Fibroblast of lung (primary cell): Measurements from ENCODE around the gene TAT. TPM values are rescaled to one million over a fixed set of nuclear protein-coding genes. Genes with fewer than 3 reads are reported as not detected.
"Not testable (repeated sequence)": the region's sequence is repeated elsewhere in the genome, so short reads cannot be mapped to it uniquely, and the experiment has no call there.

Experiments used
- DNase-seq, 2 donors: peaks; one replicate each; pipeline versions ENCODE4 v3.0.0 to v3.0.0-alpha.2; 2010; ENCODE audit warnings: low read depth in 2 of 2
- H2AFZ ChIP-seq: 2 replicates; pipeline ENCODE4 v1.5.1; 2012; ENCODE audit warnings: low read length, control low read depth, inconsistent platforms
- H3K27ac ChIP-seq: 2 replicates; pipeline ENCODE4 v1.5.1; 2011; ENCODE audit warnings: low read length, control low read depth; ENCODE audit not compliant: insufficient read depth
- H3K27me3 ChIP-seq: 2 replicates; pipeline ENCODE4 v1.5.1; 2011; ENCODE audit warnings: mild to moderate bottlenecking, low read length; ENCODE audit not compliant: control insufficient read depth, insufficient read depth
- H3K36me3 ChIP-seq: 2 replicates; pipeline ENCODE4 v1.5.1; 2011; ENCODE audit warnings: low read length; ENCODE audit not compliant: control insufficient read depth, insufficient read depth
- H3K4me1 ChIP-seq: 2 replicates; pipeline ENCODE4 v1.5.1; 2011; ENCODE audit warnings: low read length; ENCODE audit not compliant: control insufficient read depth, insufficient read depth; ENCODE audit errors: extremely low read depth
- H3K4me2 ChIP-seq: 2 replicates; pipeline ENCODE4 v1.5.1; 2011; ENCODE audit warnings: low read length, control low read depth; ENCODE audit not compliant: insufficient read depth; ENCODE audit errors: extremely low read depth
- H3K4me3 ChIP-seq, 4 experiments: fragments of 200-600 bp in 1 of 4; sonication (generic) in 1 of 4; replicated peaks in 1 of 4; 2 replicates each; pipeline ENCODE4 v1.5.1; 2011 to 2016; ENCODE audit warnings: low read length in 4 of 4, low read depth in 3 of 4, mild to moderate bottlenecking in 3 of 4, control low read depth in 2 of 4, inconsistent platforms in 1 of 4, mixed read lengths in 1 of 4; ENCODE audit not compliant: insufficient read depth in 1 of 4; ENCODE audit errors: control extremely low read depth in 1 of 4
- H3K79me2 ChIP-seq: 2 replicates; pipeline ENCODE4 v1.5.1; 2012; ENCODE audit warnings: mild to moderate bottlenecking, low read length, inconsistent platforms; ENCODE audit not compliant: control insufficient read depth, insufficient read depth
- H3K9ac ChIP-seq: 2 replicates; pipeline ENCODE4 v1.5.1; 2011; ENCODE audit warnings: mild to moderate bottlenecking, low read length, control low read depth; ENCODE audit not compliant: insufficient read depth
- H3K9me3 ChIP-seq: 2 replicates; pipeline ENCODE4 v1.5.1; 2012; ENCODE audit warnings: low read depth, low read length; ENCODE audit not compliant: control insufficient read depth, insufficient read depth
- H4K20me1 ChIP-seq: 2 replicates; pipeline ENCODE4 v1.5.1; 2011; ENCODE audit warnings: low read length; ENCODE audit not compliant: control insufficient read depth, insufficient read depth; ENCODE audit errors: extremely low read depth
- CTCF ChIP-seq, 2 donors: IDR thresholded peaks in 1 of 2; conservative IDR thresholded peaks in 1 of 2; 1 replicate in 1 of 2; 2 replicates in 1 of 2; pipeline ENCODE4 v1.5.1; 2011 to 2012; ENCODE audit warnings: low read length in 2 of 2, control low read depth in 1 of 2, inconsistent platforms in 1 of 2, low read depth in 1 of 2, mild to moderate bottlenecking in 1 of 2
- EZH2 ChIP-seq: IDR thresholded peaks from 2 replicates; pipeline ENCODE4 v1.5.1; 2012; ENCODE audit warnings: low read length, control low read depth, mild to moderate bottlenecking; ENCODE audit errors: missing control alignments
- polyA plus RNA-seq, 2 donors: library from polyadenylated mRNA; depleted of rRNA in 1 of 2; stranded (reverse) in 1 of 2; unstranded in 1 of 2; fragments of >200 nt; gene quantifications; 2 replicates each; pipeline ENCODE4 v1.2.1, GENCODE V29; 2011 to 2012; ENCODE audit warnings: missing spikeins in 1 of 2
- total RNA-seq: library from RNA; depleted of rRNA; stranded (reverse); fragments of >200 nt; gene quantifications from 2 replicates; pipeline ENCODE4 v1.2.1, GENCODE V29; 2014

The TAT gene
- total and polyA plus RNA-seq, 2 donors (not counting 1 experiment from before 2014, with no cell fraction given): not detected

GRCh38 chr16:71623597-71623996 is 46.7 kb upstream of the TAT start:
- Histone ChIP-seq H3K36me3 (no peaks in the 10 kb centered on the region), H2AFZ (no peak overlapping the region)

GRCh38 chr16:71622088-71622487 is 45.2 kb upstream of the TAT start:
- Histone ChIP-seq H3K36me3 (no peaks in the 10 kb centered on the region), H3K4me1 (no peaks in the 10 kb centered on the region), H3K27ac (no peak overlapping the region), H3K4me3 (no peak overlapping the region), H3K79me2 (no peaks in the 10 kb centered on the region), H2AFZ (no peak overlapping the region), H3K4me2 (no peak overlapping the region), H3K9ac (no peak overlapping the region), H3K27me3 (peaks cover 16% of the 10 kb centered on the region), H4K20me1 (no peaks in the 10 kb centered on the region), H3K9me3 (no peaks in the 10 kb centered on the region)
- no peak for DNase-seq
- TF ChIP-seq EZH2 (no peak), CTCF (conservative IDR thresholded peaks at IDR 0.05 in 1 of 2, IDR thresholded peaks at IDR 0.05 in 1 of 2; ENCODE audit: low read depth in 1 of 2, low read length in 2 of 2) (no peak)

More at GRCh38 chr16:71623597-71623996, 46.7 kb upstream of the TAT start:
- Histone ChIP-seq H4K20me1 (no peaks in the 10 kb centered on the region), H3K9ac (no peak overlapping the region), H3K79me2 (no peaks in the 10 kb centered on the region), H3K27me3 (peaks cover 20% of the 10 kb centered on the region), H3K4me1 (no peaks in the 10 kb centered on the region), H3K27ac (no peak overlapping the region), H3K4me2 (no peak overlapping the region), H3K9me3 (no peaks in the 10 kb centered on the region), H3K4me3 (no peak overlapping the region)
- TF ChIP-seq CTCF (conservative IDR thresholded peaks at IDR 0.05 in 1 of 2, IDR thresholded peaks at IDR 0.05 in 1 of 2; ENCODE audit: low read depth in 1 of 2, low read length in 2 of 2) (no peak), EZH2 (no peak)
- DNase-seq: no peak

GRCh38 chr16:71618429-71618828 is 41.5 kb upstream of the TAT start:
- no peak overlapping the region for H3K9ac ChIP-seq
- DNase-seq: no peak
- H3K4me2 ChIP-seq: no peak overlapping the region
- no peaks in the 10 kb centered on the region for H3K4me1 ChIP-seq
- no peaks in the 10 kb centered on the region for H3K9me3 ChIP-seq
- H2AFZ ChIP-seq: no peak overlapping the region
- no peaks in the 10 kb centered on the region for H3K36me3 ChIP-seq
- no peaks in the 10 kb centered on the region for H3K79me2 ChIP-seq
- H3K4me3 ChIP-seq: no peak overlapping the region
- H3K27me3 ChIP-seq: no peaks in the 10 kb centered on the region
- H3K27ac ChIP-seq: no peak overlapping the region
- TF ChIP-seq EZH2 (no peak), CTCF (conservative IDR thresholded peaks at IDR 0.05 in 1 of 2, IDR thresholded peaks at IDR 0.05 in 1 of 2; ENCODE audit: low read depth in 1 of 2, low read length in 2 of 2) (no peak)
- no peaks in the 10 kb centered on the region for H4K20me1 ChIP-seq

GRCh38 chr16:71614956-71615355 is 38.1 kb upstream of the TAT start:
- not testable (repeated sequence) for H2AFZ ChIP-seq, H3K4me2 ChIP-seq, H3K4me1 ChIP-seq, H3K79me2 ChIP-seq, H3K9ac ChIP-seq, H4K20me1 ChIP-seq, H3K27me3 ChIP-seq, H3K36me3 ChIP-seq, H3K9me3 ChIP-seq, H3K27ac ChIP-seq, DNase-seq, H3K4me3 ChIP-seq
